ENCODE measurements around the gene SERTAD4.
"Not testable (repeated sequence)": the region's sequence is repeated elsewhere in the genome, so short reads cannot be mapped to it uniquely, and the experiment has no call there.

The SERTAD4 gene

DNA sequence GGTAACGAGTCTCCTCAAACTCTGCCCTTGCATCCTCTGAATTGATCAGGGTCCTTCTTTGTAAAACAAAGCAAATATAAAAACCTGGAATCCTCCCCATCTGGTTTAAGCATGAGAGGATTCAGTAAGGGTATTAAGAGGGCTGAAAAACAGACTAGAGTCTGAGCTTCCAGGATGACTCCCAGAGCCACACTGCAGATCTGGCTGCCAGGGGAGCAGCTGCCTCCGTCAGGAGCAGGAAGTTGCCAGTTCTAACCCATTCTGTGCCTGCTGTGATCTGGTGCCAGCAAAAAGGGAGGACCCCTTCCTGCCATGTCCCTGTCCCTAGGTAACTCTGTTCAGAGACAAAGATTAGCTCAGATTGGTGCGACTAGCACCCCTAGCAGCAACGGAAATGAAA is 27.5 kb downstream of the SERTAD4 start:
- no peak for DNase-seq (ENCODE audit: low spot score)

DNA sequence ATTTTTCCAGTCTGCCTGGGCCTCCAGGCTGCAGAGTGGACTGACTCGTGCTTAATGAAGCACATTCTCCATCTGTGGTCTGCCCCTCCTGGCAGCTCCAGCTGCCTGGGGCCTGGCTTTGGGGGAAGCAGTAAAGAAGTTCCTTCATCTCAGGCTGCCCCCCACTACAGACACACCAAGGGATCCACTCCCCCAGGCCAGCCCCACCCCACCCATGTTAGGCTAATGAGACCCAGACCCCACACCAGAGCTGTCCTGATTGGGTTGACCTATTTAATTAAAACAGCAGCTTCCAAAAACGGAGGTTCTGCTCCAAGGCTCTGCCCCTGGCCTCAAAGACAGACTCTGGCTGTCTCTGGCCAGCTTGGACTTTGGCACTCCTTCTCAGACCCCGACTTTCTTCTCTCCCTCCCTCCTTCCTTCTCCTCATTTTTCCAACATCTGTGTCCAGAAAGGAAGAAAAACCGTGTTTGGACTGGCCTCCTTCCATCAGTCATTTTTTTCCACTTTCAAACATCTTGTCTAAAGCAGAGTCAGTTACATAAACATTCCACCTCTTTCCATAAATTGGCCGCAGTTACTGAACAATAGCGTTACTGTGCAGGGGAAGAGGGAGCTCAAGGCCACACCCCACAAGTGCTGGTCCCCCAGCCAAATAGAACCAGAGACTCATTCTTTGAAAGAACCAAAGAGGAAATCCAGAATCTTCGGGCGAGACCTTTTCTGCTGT is 29.7 kb downstream of the SERTAD4 start:
- DNase-seq (ENCODE audit: low spot score), result no peak

DNA sequence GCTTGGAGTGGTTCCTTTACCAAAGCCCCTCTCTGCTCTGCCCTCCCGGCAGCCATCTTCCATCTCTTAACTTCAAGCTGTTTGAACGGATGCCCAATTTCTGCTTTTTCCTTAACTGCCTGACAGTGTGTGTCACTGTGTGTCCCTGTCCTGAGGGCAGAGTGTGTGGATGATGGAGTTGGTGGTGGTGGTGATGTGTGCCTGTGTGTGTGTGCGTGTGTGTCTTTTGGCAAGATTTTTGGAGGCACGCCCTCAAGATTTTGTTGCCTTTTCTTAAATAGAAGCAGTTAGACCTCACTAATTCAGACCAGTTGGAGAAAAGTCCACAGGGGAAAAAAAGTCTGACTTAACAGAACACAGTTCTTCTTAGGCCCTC is 30.3 kb downstream of the SERTAD4 start:
- DNase-seq (ENCODE audit: low spot score), result no peak

DNA sequence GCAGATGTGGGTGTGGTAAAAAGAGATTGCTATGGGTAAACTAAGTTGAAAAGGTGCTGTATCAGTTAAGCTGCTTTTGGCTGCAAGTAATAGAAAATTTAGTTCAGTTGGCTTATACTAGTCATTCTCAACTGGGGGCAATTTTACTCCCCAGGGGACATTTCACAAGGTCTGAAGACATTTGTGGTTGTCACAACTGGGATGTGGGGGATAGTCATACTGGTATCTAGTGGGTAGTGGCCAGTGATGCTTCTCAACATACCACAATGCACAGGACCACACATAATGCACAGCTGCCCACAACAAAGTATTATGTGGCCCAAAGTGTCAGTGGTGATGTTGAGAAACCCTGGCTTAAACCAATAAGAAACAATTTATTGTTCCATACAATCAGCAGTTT is 31.4 kb downstream of the SERTAD4 start:
- no peak for DNase-seq (ENCODE audit: low spot score)

DNA sequence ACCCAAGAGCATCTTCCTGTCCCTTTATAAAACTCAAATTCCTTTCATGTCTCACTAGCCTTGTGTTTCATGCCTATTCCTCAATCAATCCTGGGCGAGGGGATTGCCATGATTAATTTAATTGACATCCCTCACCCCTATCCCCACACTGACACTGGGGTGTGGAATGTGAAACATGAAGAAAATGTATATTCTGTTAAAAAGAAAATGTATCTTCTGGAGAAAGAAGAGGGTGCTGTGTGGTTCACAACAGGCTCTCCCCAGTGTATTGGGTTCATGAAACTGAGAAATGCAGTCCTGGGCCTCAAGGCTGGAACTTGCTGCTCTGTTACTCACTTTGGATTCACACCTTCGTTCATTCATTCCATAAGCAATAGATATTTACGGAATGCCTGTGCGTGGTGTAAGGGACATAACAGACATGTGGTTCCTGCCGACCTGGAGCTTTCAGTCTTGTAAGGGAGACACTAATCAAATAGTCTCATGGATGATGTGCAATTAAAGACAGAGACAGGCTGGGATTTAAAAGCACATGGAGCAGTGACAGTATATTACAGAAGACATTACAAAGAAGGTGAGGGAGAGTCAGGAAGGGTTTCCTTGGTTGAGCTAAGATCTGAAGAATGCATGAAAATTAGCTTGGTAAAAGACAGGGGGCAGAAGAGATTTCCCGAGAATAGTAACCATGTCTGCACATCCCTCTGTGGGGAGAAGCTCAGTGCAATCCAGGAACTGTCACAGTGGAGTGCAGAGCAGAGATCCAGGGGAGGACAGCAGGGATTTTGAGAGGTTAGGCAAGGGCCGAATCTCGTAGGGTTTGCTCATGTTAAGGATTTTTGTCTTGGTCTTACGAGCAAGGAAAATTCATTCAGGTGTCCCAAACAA is 32.1 kb downstream of the SERTAD4 start:
- no peak for DNase-seq (ENCODE audit: low spot score)

DNA sequence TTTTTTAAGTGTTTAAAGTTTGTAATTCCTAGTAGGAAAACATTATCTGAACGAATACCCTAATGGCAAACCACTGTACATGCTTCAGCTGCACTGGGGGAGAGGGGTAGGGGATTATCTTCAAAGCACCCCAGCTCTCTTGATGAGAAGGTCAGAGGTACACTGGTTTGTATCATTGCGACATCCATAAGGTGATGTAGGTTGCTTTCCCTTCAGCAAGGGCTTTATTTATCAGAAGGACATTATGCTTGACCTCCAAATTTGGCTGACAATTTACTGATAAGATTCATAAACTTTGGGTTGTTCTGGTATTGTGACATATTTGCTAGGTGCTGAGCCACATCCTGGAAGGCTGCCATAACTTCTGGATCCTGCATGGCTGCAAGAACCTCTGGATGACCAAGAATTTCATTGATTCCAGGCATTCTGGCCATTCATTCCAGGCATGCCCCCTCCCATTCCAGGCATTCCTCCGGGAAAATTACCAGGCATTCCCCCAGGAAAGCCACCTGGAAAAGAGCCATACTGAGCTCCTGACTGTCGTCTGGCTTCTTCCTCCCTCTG is 32.9 kb downstream of the SERTAD4 start:
- not testable (repeated sequence) for DNase-seq (ENCODE audit: low spot score)

DNA sequence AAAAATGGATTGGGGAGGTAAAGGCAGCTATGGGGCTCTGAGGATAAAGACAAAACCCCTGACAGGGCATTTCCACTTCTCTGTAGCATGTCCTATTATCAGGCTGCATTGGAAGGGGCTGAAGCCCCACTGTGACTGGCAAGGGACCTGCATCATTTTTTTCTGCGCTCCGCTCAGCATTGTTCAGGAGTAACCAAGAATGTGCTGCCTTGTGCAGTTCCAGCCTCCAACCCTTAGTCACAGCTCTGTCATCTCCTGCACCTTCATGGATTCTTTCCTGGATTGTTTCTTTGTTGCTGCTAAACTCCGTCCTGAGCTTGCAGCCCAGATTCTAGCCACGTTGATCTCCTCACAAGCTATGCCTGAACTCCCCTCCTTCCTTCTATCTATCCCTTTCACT is 37.4 kb downstream of the SERTAD4 start:
- DNase-seq (ENCODE audit: low spot score), result no peak

DNA sequence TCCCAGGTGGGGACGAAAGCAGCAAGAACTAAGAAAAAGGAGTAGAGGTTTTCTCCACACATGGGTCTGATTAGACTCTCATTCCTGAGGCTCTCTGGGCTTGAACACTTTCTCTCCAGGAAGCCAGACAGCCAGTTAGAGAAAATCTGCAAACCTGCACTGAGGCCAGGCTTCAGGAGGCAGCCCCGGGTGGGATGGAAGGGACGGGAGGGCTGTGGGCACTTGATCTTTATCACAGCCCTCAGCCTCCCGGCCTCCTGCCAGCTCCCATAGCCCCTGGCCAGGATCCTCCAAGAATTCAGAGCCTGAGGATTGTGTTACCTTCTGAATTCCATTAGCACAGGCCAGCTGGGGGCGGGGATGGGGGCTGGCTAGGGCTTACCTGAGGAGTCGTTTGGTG is 40.1 kb downstream of the SERTAD4 start:
- no peak for DNase-seq (ENCODE audit: low spot score)

DNA sequence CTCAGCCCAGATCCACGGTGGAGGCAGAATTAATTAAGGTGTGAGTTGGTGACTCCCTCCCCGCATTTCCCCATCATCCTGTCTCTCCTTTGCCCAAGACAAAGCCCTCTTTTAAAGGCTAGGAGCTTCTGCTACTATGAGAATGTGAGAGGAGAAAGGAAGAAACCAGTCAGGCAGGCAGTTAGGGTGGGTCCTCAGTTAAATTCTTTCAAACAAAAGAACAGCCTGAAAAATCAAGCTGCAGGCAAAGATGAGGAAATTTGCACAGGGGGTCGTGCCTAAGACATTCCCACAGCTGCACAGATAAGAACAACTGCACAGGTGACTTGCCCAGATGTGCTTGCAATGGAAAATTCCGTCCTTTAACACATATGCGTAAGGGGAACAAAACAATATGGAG is 47.6 kb downstream of the SERTAD4 start:
- DNase-seq (ENCODE audit: low spot score), result no peak

DNA sequence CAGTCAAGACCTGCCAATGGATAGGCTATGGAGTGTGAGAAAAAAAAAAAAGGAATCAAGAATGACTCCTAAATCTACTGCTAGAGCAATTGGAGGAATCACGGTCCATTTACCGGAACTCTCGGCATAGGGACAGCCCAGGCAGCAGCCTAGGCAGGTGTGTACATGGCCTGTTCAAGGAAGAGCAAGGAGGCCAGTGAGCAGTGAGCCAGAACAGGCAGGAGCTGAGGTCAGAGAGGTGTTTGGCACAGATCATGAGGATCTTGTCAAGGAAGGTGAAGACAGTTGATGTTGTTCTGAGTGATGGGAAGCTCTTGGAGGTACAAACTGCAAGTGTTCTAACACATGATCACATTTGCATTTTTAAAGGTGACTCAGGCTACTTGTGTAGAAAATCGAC is 55.5 kb downstream of the SERTAD4 start:
- DNase-seq (ENCODE audit: low spot score), result no peak

DNA sequence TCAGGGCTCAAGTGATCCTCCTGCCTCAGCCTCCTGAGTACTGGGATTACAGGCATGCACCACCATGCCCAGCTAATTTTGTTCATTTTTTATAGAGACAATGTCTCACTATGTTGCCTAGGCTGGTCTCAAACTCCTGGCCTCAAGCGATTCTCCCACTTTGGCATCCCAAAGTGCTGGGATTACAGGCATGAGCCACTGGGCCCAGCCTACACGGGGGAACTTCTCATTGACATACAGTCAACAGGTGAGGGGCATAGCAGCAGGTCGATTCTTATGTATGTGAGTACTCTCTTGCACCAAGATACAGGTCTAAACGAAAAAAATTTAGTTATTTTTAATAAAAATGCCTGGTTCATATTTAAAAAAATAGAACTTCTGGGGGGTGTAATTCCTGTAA is 56.7 kb downstream of the SERTAD4 start:
- DNase-seq (ENCODE audit: low spot score), result no peak

DNA sequence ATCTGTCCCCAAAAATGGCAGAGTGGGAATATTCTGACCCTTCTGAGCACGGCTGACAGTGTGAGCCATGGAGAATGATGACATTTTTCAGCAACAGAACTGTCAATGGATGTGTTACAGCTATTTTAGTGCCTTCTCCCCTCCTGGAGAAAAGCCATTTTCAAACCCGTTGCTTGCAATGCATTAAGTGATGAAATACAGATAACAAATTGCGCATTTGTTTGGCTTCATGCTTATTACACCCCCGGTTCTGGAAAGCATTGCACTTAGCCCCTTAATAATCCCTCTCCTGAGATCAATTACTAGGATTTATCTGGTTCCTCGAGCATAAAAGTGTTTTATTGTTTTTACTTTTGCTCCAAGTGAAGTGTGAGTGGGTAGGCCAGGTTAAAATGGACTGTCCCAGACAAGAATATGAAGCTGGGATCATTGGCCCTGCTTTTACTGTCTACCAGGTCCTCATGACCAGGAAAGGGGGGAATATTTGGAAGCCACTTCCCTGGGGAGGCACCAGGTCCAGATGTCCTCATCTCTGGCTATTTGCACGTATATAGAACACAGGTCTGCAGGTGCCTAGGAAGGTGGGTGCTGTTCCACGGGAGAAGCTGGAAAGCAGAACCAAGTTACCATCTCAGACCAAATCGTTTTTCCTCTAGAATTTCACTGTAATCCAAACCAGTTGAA is 58.6 kb downstream of the SERTAD4 start:
- no peak for DNase-seq (ENCODE audit: low spot score)

DNA sequence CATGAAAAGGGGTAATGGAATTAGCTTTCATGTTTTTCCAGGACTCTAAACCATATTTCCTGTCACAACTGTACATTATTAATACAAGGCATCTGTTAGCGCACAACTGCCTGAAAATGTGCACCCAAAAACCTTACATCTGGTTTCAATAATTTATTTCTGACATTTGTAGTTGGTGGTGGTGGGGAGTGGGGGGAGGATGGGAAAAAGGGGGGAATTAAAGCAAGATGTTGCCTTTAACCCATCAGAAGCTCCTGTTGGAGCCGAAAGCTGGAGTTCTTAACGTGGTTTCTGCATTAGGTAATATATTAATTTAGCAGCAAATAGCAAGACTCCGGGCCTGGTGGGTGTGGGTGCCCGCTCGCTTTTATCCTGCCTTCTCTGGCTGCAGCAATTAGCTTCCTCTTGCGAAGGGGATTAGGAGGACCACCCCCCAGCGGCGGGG is 59.2 kb downstream of the SERTAD4 start:
- no peak for DNase-seq (ENCODE audit: low spot score)

DNA sequence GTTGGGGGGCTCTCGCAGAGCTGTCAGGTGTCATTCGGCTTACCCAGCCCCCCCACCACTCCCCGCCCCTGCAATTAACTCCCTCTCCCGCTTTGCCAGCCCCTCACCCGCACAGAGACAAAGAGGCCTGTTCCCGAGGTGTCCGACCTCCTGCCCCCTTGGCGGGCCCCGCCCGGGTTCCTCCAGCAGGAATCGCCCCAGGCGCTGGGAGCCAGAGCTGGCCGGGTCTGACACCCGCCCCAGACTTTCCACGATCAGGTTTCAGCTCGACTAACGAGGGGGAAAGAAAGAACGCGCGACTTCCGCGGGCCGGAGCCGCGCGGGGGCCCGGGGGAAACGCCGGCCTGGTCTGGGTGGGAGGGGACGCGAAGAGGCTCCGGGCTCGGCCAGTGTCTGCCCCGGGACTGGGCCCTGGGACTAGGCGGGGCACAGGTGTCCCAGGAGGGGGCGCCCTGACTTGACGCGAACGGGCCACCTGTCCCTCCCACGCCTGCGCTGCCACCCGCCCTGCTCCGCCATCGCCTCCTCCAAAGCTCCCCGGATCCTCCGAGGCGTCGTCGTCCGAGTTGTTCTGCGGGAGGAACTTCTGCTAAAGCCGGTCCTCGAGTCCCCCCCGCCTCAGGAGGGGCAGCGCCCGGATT is 59.8 kb downstream of the SERTAD4 start:
- DNase-seq (ENCODE audit: low spot score), result no peak

DNA sequence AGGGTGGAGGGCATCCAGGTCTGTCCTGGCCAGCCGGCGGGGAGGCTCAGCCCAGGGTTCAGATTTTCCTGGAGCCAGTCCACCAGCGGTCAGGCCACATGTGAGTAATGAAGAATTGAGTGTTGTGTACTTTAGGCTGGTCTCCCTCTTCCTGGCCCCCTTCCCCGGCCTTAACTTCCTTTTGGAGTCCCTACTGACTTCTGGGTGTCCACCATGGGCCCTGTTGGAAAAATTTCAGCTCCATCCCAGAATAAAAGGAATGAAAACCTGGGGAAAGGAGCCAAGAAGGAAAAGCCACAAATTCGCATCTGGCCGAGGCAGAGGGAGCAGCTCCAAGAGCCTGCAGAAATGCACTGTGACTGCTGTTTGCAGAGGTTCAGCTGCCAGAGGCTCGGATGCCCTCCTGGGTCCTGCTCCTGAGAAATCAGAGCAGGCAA is 60.6 kb downstream of the SERTAD4 start:
- no peak for DNase-seq (ENCODE audit: low spot score)

DNA sequence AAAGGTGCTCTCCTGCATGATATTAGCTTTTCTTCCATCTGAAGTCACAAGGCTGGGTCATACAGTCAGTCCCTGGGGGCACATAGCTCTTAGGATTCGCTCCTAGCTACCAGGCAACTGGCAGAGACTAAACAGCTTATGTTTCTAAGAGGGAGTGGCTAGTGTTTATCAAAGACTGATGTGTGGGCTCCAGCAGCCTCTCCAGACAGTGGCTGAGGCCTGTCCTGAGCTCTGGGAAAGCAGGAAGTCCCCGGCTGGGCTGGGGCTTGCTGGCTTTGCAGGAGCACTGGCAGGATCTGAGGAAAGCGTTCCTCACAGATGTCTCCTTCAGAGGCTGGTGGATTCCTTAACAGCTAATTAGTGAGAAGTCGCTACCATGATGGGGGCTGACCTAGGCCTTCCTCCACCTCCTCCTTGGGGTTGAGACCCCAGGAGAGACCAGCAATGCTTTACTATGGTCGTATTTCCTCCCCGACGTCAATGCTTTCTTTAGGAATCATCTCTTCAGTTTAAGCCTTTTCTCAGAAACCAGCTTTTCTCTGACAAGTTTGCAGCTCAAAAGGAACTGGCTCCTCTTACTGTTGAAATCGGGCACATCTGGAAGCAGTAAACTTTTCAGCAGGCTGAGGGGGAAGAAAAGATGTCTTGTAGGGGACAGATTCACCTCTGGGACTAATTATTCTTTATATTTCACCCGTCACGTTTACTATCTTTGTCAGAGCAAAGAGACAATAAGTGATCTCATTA is 62.6 kb downstream of the SERTAD4 start:
- no peak for DNase-seq (ENCODE audit: low spot score)

Data from NAMALWA (cell line).